Upper lobe of left lung (tissue), 6 donors: ENCODE measurements around the gene HPX. TPM values are rescaled to one million over a fixed set of nuclear protein-coding genes. Genes with fewer than 3 reads are reported as not detected.

Experiments used
- total RNA-seq, 6 donors: library from RNA; depleted of rRNA in 4 of 6; stranded (reverse); fragments of >200 nt in 4 of 6; gene quantifications; one replicate each; pipeline versions ENCODE4 v1.1.0 to v1.2.1, GENCODE V29; 2016 to 2021
- donor health status: DM: no; HTN: no; CAD: no; lungs with moderate emphysema.
- donor health status: DM: no; HTN: yes; CAD: no; lungs with severe emphysema.

Gene HPX
- total RNA-seq, 6 donors from 2014 or later, result 0.67 to 3.6 (median 2.6) TPM

Other genes starting within 250 kb of the HPX start
- not detected for gene OR52W1, start 241.8 kb downstream of the HPX start, total RNA-seq
- gene C11orf42, start 235.4 kb downstream of the HPX start, total RNA-seq, result not detected
- gene FHIP1B, start 206.4 kb downstream of the HPX start, total RNA-seq, result 100 to 1,000 TPM in 1 of 6 donors, 10 to 100 TPM in 5; 37.4 to 163 (median 39.6) TPM
- 1 to 10 TPM in 4 of 6 donors, under 1 TPM in 2; 0.23 to 9.3 (median 1.8) TPM for gene CNGA4, start 201.9 kb downstream of the HPX start, total RNA-seq
- not detected for gene CCKBR, start 181.1 kb downstream of the HPX start, total RNA-seq
- 100 to 1,000 TPM in 2 of 6 donors, 10 to 100 TPM in 4; 45.1 to 173 (median 65.8) TPM for gene CAVIN3, start 120.5 kb downstream of the HPX start, total RNA-seq
- 10 to 100 TPM; 25.3 to 62.9 (median 53.9) TPM for gene SMPD1, start 50.5 kb downstream of the HPX start, total RNA-seq
- 10 to 100 TPM; 30.4 to 66.8 (median 40.0) TPM for gene APBB1, start 21.9 kb downstream of the HPX start, total RNA-seq
- gene TRIM3, start 33.0 kb upstream of the HPX start, total RNA-seq, result 10 to 100 TPM; 21.4 to 63.9 (median 28.7) TPM
- 10 to 100 TPM; 41.7 to 80.7 (median 54.6) TPM for gene ARFIP2, start 40.3 kb upstream of the HPX start, total RNA-seq
- 10 to 100 TPM; 21.0 to 53.0 (median 42.6) TPM for gene TIMM10B, start 40.5 kb upstream of the HPX start, total RNA-seq
- gene DNHD1, start 56.3 kb upstream of the HPX start, total RNA-seq, result 10 to 100 TPM; 10.5 to 79.6 (median 21.6) TPM
- 10 to 100 TPM; 13.4 to 25.2 (median 22.1) TPM for gene RRP8, start 162.6 kb upstream of the HPX start, total RNA-seq
- 100 to 1,000 TPM; 130 to 191 (median 146) TPM for gene ILK, start 162.8 kb upstream of the HPX start, total RNA-seq
- 100 to 1,000 TPM in 3 of 6 donors, 10 to 100 TPM in 3; 60.8 to 153 (median 96.5) TPM for gene TAF10, start 171.2 kb upstream of the HPX start, total RNA-seq
- 100 to 1,000 TPM in 4 of 6 donors, 10 to 100 TPM in 2; 71.6 to 240 (median 145) TPM for gene TPP1, start 178.4 kb upstream of the HPX start, total RNA-seq
- gene DCHS1, start 214.8 kb upstream of the HPX start, total RNA-seq, result 10 to 100 TPM in 4 of 6 donors, 1 to 10 TPM in 2; 9.2 to 32.2 (median 12.8) TPM
- gene MRPL17, start 242.4 kb upstream of the HPX start, total RNA-seq, result 10 to 100 TPM; 12.6 to 49.2 (median 22.8) TPM